Omental fat pad (tissue), 4 donors: ENCODE measurements around the gene CAMK2D. TPM values are rescaled to one million over a fixed set of nuclear protein-coding genes. Genes with fewer than 3 reads are reported as not detected.

Experiments used
- ATAC-seq: fragments of 150-250 bp; one replicate; pipeline ENCODE4 v1.9.1; 2016; ENCODE audit warnings: mild to moderate bottlenecking, moderate library complexity; ENCODE audit not compliant: low FRiP score
- DNase-seq: peaks from one replicate; pipeline ENCODE4 v3.0.0-alpha.2; 2019; ENCODE audit warnings: low spot score
- CTCF ChIP-seq, 3 donors: fragments of 450-650 bp; IDR thresholded peaks; one replicate each; pipeline ENCODE4 v1.5.1; 2016 to 2017; ENCODE audit warnings: antibody characterized with exemption in 3 of 3, mild to moderate bottlenecking in 3 of 3, moderate library complexity in 2 of 3
- total RNA-seq, 4 donors: library from RNA; depleted of rRNA; stranded (reverse); fragments of >200 nt; gene quantifications; one replicate each; pipeline ENCODE4 v1.1.0, GENCODE V29; 2016

CAMK2D gene
- total RNA-seq, 4 donors from 2014 or later, result 78.7 to 86.1 (median 83.2) TPM

DNA sequence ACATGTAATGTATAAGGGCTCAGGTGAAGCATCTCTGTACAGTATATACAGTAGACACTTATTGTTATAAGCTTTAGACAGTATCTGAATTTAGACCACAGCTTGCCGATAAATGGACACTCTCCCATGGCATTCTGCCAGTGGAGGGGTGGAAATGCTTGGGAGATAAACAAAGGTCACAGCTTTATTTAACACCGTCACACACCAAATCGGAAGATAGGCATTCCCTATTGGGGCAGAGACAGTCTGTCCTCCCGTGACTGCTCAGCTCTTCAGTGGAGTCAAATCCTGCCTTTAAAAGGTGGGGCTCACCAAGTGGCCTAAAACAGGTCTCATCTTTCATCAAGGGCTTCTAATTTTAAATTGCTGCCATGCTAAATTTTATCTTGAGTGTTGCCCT, 178.8 kb downstream of the CAMK2D start:
- DNase-seq, result no peak
- no peak for ATAC-seq
- no peak for TF ChIP-seq CTCF (IDR thresholded peaks at IDR 0.05)

DNA sequence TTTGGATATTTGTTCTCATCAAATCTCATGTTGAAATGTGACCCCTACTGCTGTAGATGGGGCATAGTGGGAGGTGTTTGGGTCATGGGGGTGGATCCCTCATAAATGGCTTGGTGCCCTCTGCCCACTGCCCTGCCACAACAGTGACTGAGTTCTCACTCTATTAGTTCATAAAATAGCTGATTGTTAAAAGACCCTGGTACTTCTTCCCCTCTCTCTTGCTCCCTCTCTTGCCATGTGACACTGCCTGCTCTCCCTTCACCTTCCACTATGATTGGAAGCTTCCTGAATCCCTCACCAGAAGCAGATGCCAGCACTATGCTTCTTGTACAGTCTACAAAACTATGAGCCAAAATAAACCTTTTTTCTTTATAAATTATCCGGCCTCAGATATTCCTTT, 182.2 kb downstream of the CAMK2D start:
- no peak for DNase-seq
- no peak for TF ChIP-seq CTCF (IDR thresholded peaks at IDR 0.05)

GRCh38 chr4:113576947-113577678, 184.4 kb downstream of the CAMK2D start:
- TF ChIP-seq CTCF (IDR thresholded peaks at IDR 0.05), result no peak
- ATAC-seq (no peak), DNase-seq (no peak)

More for the DNA sequence above, 182.2 kb downstream of the CAMK2D start:
- no peak for ATAC-seq

DNA sequence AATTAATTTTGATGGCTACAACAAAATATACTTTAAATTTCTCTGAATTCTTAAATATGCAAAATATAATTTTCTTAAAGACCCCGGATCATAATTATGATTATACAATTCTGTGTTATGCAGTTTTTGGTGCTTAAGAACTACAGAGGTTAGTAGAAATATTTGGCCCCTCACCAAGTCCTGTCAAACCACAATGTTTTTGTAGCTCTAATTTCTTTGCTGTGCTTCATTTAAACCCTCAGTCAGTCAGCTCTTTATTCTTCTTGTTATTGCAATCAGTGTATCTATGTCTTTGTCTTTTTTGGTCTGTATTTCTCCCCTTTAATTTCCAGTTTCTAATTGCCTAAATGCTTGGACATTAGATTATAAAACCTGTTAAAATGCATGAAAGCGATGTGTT, 186.1 kb downstream of the CAMK2D start:
- TF ChIP-seq CTCF (IDR thresholded peaks at IDR 0.05), result no peak
- DNase-seq, result no peak
- no peak for ATAC-seq

DNA sequence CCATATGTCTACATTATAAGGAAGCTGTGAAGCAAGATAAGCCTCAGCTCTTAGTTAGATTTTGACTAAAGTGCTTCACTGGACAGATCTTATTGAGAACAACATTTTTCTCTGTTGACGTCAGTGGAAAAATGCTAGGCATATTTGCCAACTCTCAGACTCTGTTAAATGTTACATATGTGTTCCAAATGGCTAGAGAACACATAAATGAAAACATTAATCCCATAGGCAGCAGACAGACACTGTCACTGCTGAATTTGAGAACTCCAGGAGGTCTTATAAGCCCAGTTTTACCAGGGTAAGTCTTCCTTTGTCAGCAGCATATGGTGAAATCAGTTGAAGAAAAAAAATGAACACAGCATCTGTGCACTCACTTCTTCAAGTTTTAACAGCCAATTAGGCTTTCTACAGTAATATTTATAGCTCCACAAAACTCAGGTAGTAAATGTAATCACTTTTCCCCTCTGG, 186.9 kb downstream of the CAMK2D start:
- ATAC-seq, result peak; percentile 84
- DNase-seq, result no peak
- TF ChIP-seq CTCF (IDR thresholded peaks at IDR 0.05), result no peak

DNA sequence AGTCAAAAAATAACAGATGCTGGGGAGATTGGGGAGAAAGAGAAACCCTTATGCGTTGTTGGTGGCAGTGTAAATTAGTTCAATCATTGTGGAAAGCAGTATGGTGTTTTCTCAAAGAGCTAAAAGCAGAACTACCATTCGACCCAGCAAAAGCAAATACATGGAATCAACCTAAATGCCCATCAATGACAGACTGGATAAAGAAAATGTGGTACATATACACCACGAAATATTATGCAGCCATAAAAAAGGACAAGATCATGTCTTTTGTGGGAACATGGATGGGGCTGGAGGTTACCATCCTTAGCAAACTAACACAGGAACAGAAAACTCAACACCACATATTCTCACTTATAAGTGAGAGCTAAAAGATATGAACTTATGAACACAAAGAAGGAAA, 188.9 kb downstream of the CAMK2D start:
- DNase-seq, result no peak
- ATAC-seq, result no peak
- no peak for TF ChIP-seq CTCF (IDR thresholded peaks at IDR 0.05)
